ENCODE measurements around the gene ZCWPW1.

DNA sequence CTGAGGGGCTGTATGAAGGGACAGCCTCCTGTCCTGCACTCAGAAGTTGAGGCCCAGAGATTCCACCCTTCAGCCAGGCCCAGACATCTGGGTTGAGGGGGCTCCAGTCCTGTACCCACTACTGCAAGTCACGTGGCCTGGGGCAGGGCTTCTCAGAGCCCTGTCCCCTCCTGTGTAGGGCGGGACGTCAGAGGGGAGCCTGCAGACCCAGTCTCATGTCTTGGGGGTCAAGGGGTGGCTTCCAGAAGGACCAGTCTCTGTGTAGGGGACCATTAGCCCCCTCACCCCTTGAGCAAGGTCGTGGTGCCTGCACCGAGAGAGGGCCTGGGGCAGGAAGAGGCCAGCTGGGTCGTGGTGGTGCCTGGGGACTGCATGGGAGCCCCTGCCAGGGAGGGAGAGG, 55.8 kb downstream of the ZCWPW1 start:
- TF ChIP-seq, protein P1, sequence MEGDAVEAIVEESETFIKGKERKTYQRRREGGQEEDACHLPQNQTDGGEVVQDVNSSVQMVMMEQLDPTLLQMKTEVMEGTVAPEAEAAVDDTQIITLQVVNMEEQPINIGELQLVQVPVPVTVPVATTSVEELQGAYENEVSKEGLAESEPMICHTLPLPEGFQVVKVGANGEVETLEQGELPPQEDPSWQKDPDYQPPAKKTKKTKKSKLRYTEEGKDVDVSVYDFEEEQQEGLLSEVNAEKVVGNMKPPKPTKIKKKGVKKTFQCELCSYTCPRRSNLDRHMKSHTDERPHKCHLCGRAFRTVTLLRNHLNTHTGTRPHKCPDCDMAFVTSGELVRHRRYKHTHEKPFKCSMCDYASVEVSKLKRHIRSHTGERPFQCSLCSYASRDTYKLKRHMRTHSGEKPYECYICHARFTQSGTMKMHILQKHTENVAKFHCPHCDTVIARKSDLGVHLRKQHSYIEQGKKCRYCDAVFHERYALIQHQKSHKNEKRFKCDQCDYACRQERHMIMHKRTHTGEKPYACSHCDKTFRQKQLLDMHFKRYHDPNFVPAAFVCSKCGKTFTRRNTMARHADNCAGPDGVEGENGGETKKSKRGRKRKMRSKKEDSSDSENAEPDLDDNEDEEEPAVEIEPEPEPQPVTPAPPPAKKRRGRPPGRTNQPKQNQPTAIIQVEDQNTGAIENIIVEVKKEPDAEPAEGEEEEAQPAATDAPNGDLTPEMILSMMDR (IDR thresholded peaks at IDR 0.05): no peak
- TF ChIP-seq POLR2A (IDR thresholded peaks at IDR 0.05) (no peak), EP300 (IDR thresholded peaks at IDR 0.05) (no peak)
